GM13977 (cell line): ENCODE measurements around the gene ADAMTSL3.

Experiments
- DNase-seq: peaks from one replicate; pipeline ENCODE4 v3.0.0; 2012; ENCODE audit warnings: low spot score
- in situ Hi-C: fragments of 300-500 bp; cut with MboI; formaldehyde crosslinking; loops from one replicate; pipeline ENCODE4 v1.12.0; 2022; ENCODE audit warnings: low sequenced_read_pairs, low pct_unique_long_range_greater_than_20kb, mixed read lengths, inconsistent platforms; ENCODE audit not compliant: unreplicated experiment
- TF ChIP-seq, protein P1 (sequence below): IDR thresholded peaks from 2 replicates; pipeline ENCODE4 v1.5.1; 2012; ENCODE audit warnings: mild to moderate bottlenecking, control low read depth; ENCODE audit not compliant: insufficient read depth; ENCODE audit errors: extremely low read depth, missing control alignments

ADAMTSL3 gene

DNA sequence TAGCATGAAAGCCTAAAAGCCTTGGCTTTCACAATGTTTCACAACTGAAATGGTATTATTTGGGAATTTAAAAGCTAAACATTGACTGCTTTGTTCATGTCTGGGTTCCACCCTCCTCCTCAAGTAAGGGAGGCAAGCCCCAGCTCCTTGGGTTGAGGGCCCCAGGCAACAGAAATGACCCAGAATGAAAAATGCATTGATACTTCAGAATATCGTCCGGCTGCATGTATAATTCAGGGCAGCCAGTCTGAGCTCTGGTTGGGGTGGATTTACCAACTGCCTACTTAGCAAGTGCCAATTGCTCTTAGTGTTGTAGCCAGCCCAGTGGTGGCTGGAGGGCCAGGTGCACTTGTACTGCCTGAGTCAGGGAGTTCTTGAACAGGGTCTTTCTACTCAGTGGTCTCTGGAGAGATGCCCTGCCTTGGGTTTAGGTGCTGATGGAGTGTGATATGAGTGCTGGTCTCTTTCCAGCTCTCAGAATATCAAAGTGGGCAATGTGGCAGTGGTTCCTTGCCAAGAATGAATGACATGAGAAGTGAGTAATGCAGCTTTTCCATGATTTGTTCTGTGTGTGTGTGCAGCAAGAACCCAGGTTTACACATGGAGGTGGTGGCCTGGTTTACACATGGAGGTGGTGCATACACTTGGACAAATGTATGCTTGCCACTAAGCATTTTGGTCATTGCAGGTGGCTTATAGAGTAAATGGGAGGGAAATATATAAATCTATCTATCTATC, 40.9 kb upstream of the ADAMTSL3 start:
- in situ Hi-C loops, result no loop called here
- TF ChIP-seq, protein P1, sequence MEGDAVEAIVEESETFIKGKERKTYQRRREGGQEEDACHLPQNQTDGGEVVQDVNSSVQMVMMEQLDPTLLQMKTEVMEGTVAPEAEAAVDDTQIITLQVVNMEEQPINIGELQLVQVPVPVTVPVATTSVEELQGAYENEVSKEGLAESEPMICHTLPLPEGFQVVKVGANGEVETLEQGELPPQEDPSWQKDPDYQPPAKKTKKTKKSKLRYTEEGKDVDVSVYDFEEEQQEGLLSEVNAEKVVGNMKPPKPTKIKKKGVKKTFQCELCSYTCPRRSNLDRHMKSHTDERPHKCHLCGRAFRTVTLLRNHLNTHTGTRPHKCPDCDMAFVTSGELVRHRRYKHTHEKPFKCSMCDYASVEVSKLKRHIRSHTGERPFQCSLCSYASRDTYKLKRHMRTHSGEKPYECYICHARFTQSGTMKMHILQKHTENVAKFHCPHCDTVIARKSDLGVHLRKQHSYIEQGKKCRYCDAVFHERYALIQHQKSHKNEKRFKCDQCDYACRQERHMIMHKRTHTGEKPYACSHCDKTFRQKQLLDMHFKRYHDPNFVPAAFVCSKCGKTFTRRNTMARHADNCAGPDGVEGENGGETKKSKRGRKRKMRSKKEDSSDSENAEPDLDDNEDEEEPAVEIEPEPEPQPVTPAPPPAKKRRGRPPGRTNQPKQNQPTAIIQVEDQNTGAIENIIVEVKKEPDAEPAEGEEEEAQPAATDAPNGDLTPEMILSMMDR, result no peak
- DNase-seq, result no peak

DNA sequence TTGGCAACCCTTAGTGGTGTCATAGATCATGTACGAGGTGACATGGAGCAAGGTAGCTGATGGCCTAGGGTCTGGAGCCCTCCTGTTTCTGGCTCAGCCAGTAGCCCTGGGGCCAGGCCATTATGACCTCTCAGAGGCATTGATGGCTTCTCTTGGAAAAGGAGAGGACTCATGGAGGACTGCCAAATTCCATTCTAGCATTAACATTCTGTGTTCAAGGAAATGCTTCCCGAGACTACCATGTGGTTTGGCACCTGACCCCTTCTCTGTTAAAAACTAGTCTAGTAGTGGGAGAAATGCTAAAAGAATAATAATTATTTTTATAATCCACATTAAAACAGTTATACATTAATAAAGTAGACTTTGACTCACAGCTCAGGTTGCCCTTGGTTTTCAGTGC, 40.2 kb upstream of the ADAMTSL3 start:
- in situ Hi-C loops, result no loop called here
- TF ChIP-seq, protein P1, result no peak
- DNase-seq, result no peak

DNA sequence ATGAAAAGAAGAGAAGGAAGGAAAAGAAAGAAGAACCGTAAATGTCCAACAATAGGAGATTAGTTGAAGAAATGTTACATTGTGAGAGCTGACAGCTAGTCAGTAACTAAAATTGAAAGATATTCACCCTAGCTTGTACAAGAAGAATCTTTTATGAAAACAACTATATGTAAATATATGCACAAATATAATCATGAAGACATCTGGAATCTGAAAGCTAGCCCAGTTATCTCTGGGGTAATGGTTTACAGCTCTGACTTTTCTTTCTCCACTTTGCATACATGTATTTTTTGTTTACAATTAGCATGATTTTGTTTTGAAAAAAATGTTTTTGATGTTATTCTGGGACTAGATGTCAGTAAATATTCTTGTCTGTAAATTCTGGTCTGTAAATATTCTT, 37.1 kb upstream of the ADAMTSL3 start:
- TF ChIP-seq, protein P1, result no peak
- no peak for DNase-seq
- in situ Hi-C loops, result no loop called here

DNA sequence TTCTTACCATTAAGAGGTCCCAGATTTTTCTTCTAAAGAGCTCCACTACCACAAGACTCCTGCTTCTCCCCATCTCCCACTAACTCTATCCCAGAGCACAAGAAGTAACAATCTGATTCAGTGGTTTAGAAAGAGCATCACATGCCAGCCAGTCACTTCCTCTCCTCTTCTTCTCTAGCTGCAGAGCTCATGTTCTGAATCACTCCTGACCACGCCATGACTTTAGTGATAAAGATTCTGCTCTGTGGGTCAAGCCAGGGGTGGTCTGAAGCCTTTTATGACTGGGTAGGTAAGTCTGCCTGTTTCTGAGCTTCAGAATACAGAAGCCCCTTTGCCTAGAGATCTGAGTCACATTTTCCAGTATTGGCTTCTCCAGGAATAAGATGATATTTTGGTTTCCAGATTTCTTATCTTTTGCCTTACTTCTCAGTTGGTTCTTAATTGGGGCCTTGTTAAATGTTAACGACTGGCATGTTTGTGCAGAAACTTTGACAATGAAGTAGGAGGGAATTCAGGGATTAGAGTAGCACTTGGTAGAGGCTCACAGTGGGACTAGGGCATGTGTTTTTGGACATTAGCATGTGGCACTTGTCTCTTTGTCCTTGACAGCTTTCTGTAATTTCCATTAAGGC, 27.6 kb upstream of the ADAMTSL3 start:
- no peak for DNase-seq
- TF ChIP-seq, protein P1, result no peak

DNA sequence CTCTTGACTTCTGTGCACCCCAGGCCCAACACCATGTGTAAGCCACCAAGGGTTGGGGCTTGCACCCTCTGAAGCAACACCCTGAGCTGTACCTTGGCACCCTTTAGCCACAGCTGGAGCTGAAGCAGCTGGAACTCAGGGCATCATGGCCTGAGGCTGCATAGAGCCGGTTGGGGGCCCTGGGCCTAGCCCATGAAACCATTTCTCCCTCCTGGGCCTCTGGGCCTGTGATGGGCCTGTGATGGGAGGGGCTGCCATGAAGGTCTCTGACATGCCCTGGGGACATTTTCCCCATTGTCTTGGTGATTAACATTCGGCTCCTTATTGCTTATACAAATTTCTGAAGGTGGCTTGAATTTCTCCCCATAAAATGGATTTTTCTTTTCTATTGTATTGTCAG, 22.4 kb upstream of the ADAMTSL3 start:
- DNase-seq, result no peak
- in situ Hi-C loops, result no loop called here

More for the DNA sequence above, 27.6 kb upstream of the ADAMTSL3 start:
- in situ Hi-C loops, result no loop called here

DNA sequence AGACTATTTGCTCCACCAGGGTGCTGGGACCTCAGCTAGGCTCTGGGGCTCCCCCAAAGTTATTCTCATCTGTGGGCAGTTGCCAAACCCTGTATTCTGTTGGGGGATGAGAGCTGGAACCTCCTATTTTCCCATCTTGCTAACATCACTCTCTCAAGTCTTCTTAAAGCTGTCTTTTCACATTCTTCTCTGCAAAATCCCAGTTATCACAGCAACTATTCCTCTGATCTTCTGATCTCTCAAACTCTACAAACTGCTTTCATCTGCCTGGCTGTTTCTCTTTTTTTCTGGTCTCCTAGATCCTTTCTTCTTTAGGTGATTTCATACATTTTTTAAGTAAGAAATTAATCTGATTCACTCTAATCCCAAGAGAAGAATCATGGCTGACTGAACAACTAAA, 10.7 kb upstream of the ADAMTSL3 start:
- no peak for DNase-seq
- TF ChIP-seq, protein P1, result no peak
- in situ Hi-C loops, result no loop called here

More for the DNA sequence above, 22.4 kb upstream of the ADAMTSL3 start:
- TF ChIP-seq, protein P1, result no peak
